PFSK-1 (cell line): ENCODE data around the gene FAM124A.

Experiments used
- FOXP2 ChIP-seq: optimal IDR thresholded peaks from 2 replicates; pipeline ENCODE3; 2011; ENCODE audit warnings: borderline replicate concordance, control low read depth, inconsistent platforms; ENCODE audit not compliant: insufficient read depth; ENCODE audit errors: extremely low read length, extremely low read depth
- POLR2AphosphoS5 ChIP-seq: IDR thresholded peaks from 2 replicates; pipeline ENCODE4 v1.6.1; 2012; ENCODE audit warnings: low read depth, mild to moderate bottlenecking, control low read depth, low read length, moderate library complexity
- SIN3A ChIP-seq: IDR thresholded peaks from 2 replicates; pipeline ENCODE4 v1.6.1; 2012; ENCODE audit warnings: mild to moderate bottlenecking, low read length, moderate library complexity, borderline replicate concordance; ENCODE audit not compliant: insufficient read depth
- TAF1 ChIP-seq: IDR thresholded peaks from 2 replicates; pipeline ENCODE4 v1.6.1; 2012; ENCODE audit warnings: low read length, control low read depth, borderline replicate concordance; ENCODE audit not compliant: insufficient read depth
- TF ChIP-seq, protein P1 (sequence below), 2 experiments: IDR thresholded peaks; 2 replicates each; pipeline versions ENCODE4 v1.6.1 to v1.8.0; 2011 to 2012; ENCODE audit warnings: low read depth in 2 of 2, low read length in 2 of 2, control low read depth in 1 of 2, inconsistent platforms in 1 of 2, mild to moderate bottlenecking in 1 of 2, moderate library complexity in 1 of 2; ENCODE audit not compliant: insufficient read depth in 1 of 2

The FAM124A gene

DNA sequence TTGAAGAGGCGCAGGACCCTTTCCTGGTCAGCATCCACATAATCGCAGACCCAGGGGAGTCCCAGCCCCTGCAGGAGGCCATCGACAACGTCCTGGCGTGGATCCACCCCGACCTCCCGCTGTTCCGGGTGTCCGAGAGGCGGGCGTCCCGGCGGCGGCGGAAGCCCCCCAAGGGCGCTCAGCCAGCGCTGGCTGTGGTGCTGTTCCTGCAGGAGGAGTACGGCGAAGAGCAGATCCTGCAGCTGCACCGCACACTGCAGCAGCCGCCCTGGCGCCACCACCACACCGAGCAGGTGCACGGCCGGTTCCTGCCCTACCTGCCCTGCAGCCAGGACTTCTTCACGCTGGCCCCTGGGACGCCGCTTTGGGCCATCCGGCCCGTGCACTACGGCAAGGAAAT is 29.3 kb downstream of the FAM124A start:
- TF ChIP-seq SIN3A (no peak), POLR2AphosphoS5 (no peak)

- TF ChIP-seq SIN3A, result no peak
- no peak for TF ChIP-seq POLR2AphosphoS5
- TF ChIP-seq FOXP2, result no peak
- TF ChIP-seq, protein P1, sequence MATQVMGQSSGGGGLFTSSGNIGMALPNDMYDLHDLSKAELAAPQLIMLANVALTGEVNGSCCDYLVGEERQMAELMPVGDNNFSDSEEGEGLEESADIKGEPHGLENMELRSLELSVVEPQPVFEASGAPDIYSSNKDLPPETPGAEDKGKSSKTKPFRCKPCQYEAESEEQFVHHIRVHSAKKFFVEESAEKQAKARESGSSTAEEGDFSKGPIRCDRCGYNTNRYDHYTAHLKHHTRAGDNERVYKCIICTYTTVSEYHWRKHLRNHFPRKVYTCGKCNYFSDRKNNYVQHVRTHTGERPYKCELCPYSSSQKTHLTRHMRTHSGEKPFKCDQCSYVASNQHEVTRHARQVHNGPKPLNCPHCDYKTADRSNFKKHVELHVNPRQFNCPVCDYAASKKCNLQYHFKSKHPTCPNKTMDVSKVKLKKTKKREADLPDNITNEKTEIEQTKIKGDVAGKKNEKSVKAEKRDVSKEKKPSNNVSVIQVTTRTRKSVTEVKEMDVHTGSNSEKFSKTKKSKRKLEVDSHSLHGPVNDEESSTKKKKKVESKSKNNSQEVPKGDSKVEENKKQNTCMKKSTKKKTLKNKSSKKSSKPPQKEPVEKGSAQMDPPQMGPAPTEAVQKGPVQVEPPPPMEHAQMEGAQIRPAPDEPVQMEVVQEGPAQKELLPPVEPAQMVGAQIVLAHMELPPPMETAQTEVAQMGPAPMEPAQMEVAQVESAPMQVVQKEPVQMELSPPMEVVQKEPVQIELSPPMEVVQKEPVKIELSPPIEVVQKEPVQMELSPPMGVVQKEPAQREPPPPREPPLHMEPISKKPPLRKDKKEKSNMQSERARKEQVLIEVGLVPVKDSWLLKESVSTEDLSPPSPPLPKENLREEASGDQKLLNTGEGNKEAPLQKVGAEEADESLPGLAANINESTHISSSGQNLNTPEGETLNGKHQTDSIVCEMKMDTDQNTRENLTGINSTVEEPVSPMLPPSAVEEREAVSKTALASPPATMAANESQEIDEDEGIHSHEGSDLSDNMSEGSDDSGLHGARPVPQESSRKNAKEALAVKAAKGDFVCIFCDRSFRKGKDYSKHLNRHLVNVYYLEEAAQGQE (IDR thresholded peaks at IDR 0.05; ENCODE audit: insufficient read depth in 1 of 2, low read depth in 2 of 2, low read length in 2 of 2), result no peak
- TF ChIP-seq TAF1, result no peak
Observed at GRCh38 chr13:51252954-51253532, 30.8 kb downstream of the FAM124A start.

GRCh38 chr13:51255556-51255955 is 33.4 kb downstream of the FAM124A start:
- TF ChIP-seq POLR2AphosphoS5 (no peak), TAF1 (no peak)

GRCh38 chr13:51257187-51257586 is 35.0 kb downstream of the FAM124A start:
- TF ChIP-seq, protein P1 (IDR thresholded peaks at IDR 0.05; ENCODE audit: insufficient read depth in 1 of 2, low read depth in 2 of 2, low read length in 2 of 2), result no peak
- no peak for TF ChIP-seq FOXP2
- TF ChIP-seq SIN3A, result no peak
- TF ChIP-seq POLR2AphosphoS5, result no peak

GRCh38 chr13:51258612-51259548 is 36.7 kb downstream of the FAM124A start:
- TF ChIP-seq FOXP2 (no peak), SIN3A (no peak), TAF1 (no peak), POLR2AphosphoS5 (no peak)
- TF ChIP-seq, protein P1 (IDR thresholded peaks at IDR 0.05; ENCODE audit: insufficient read depth in 1 of 2, low read depth in 2 of 2, low read length in 2 of 2), result no peak

- TF ChIP-seq, protein P1 (IDR thresholded peaks at IDR 0.05; ENCODE audit: insufficient read depth in 1 of 2, low read depth in 2 of 2, low read length in 2 of 2), result no peak
- TF ChIP-seq SIN3A (no peak), TAF1 (no peak), FOXP2 (no peak), POLR2AphosphoS5 (no peak)
Observed at GRCh38 chr13:51260154-51260553, 38.0 kb downstream of the FAM124A start.
